ENCODE measurements around the gene TACR1. TPM values are rescaled to one million over a fixed set of nuclear protein-coding genes. Genes with fewer than 3 reads are reported as not detected.
"Not testable (repeated sequence)": the region's sequence is repeated elsewhere in the genome, so short reads cannot be mapped to it uniquely, and the experiment has no call there.

TACR1 gene
- polyA plus RNA-seq, 1 donor from 2014 or later: 0.78 TPM

DNA sequence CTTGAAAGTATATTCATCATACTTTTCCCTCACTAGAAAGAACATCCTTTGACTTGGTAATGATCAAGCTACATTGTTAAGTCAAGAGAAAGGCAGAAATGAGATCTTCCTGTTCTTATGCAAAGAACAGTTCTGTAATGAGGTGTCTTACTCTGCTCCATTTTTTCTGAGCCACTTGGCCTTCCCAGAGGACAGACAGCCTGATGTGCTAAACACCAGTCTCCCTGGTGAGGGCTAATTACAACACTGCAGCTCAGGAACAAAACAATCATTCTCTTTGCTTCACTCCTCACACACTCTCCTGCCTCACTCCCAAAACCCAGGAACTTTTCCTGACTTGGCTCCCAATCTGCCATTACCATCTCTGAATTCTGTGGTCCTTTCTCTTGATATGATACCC is 25.6 kb downstream of the TACR1 start:
- Histone ChIP-seq H3F3A (ENCODE audit: insufficient read depth, low read length, poor library complexity, severe bottlenecking) (no peaks in the 10 kb centered on the region), H4K20me1 (ENCODE audit: insufficient read depth) (no peaks in the 10 kb centered on the region), H3K4me3 (ENCODE audit: low read length) (no peak overlapping the region), H3K27me3 (ENCODE audit: insufficient read depth, low read depth, low read length) (no peaks in the 10 kb centered on the region), H3K9me3 (ENCODE audit: low read length) (no peaks in the 10 kb centered on the region), H3K9me2 (ENCODE audit: insufficient read depth, low read length) (no peaks in the 10 kb centered on the region), H3K27ac (ENCODE audit: low read length) (no peak overlapping the region), H2AFZ (ENCODE audit: low read depth, low read length) (no peak overlapping the region), H3K4me2 (ENCODE audit: low read length) (no peak overlapping the region), H3K36me3 (ENCODE audit: insufficient read depth, low read length) (no peaks in the 10 kb centered on the region), H3K9ac (ENCODE audit: low read length) (no peak overlapping the region), H3K79me2 (replicated peaks; ENCODE audit: insufficient read depth, low read length) (no peaks in the 10 kb centered on the region)
- TF ChIP-seq, protein P1, sequence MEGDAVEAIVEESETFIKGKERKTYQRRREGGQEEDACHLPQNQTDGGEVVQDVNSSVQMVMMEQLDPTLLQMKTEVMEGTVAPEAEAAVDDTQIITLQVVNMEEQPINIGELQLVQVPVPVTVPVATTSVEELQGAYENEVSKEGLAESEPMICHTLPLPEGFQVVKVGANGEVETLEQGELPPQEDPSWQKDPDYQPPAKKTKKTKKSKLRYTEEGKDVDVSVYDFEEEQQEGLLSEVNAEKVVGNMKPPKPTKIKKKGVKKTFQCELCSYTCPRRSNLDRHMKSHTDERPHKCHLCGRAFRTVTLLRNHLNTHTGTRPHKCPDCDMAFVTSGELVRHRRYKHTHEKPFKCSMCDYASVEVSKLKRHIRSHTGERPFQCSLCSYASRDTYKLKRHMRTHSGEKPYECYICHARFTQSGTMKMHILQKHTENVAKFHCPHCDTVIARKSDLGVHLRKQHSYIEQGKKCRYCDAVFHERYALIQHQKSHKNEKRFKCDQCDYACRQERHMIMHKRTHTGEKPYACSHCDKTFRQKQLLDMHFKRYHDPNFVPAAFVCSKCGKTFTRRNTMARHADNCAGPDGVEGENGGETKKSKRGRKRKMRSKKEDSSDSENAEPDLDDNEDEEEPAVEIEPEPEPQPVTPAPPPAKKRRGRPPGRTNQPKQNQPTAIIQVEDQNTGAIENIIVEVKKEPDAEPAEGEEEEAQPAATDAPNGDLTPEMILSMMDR (IDR thresholded peaks at IDR 0.05; ENCODE audit: poor library complexity, severe bottlenecking): no peak
- no peak for TF ChIP-seq SMC3 (conservative IDR thresholded peaks at IDR 0.05; ENCODE audit: poor library complexity)
- no peak for TF ChIP-seq RAD21 (conservative IDR thresholded peaks at IDR 0.05)
- no peak for TF ChIP-seq EP300 (conservative IDR thresholded peaks at IDR 0.05; ENCODE audit: poor library complexity, severe bottlenecking)

DNA sequence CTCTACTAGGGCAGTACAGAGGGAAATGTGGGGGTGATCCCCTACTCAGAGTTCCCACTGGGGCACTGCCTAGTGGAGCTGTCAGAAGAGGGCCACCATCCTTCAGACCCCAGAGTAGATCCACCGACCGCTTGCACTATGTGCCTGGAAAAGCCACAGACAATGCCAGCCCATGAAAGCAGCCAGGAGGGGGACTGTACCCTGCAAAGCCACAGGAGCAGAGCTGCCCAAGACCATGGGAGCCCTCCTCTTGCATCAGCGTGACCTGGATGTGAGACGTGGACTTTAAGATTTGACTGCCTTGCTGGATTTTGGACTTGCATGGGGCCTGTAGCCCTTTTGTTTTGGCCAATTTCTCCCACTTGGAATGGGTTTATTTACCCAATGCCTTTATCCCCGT is 27.9 kb downstream of the TACR1 start:
- H3K27ac ChIP-seq (ENCODE audit: low read length); H3F3A ChIP-seq (ENCODE audit: insufficient read depth, low read length, poor library complexity, severe bottlenecking); H3K4me3 ChIP-seq (ENCODE audit: low read length); H3K4me2 ChIP-seq (ENCODE audit: low read length); H3K27me3 ChIP-seq (ENCODE audit: insufficient read depth, low read depth, low read length); H3K36me3 ChIP-seq (ENCODE audit: insufficient read depth, low read length); H3K9me3 ChIP-seq (ENCODE audit: low read length); H4K20me1 ChIP-seq (ENCODE audit: insufficient read depth); H3K9ac ChIP-seq (ENCODE audit: low read length); H3K9me2 ChIP-seq (ENCODE audit: insufficient read depth, low read length); H2AFZ ChIP-seq (ENCODE audit: low read depth, low read length); H3K79me2 ChIP-seq (replicated peaks; ENCODE audit: insufficient read depth, low read length): not testable (repeated sequence)

DNA sequence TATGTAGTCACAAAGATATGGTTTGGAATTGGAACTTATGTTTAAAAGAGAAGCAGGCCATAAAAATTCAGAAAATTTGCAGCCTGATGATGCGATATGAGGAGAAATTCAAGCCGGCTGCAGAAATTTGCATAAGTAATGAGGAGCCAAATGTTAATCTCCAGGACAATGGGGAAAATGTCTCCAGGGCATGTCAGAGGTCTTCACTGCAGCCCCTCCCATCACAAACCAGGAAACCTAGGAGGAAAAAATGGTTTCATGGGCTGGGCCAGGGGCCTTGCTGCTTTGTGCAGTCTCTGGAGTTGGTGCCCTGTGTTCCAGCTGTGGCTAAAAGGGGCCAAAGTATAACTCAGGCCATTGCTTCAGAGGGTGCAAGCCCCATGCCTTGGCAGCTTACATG is 28.4 kb downstream of the TACR1 start:
- Histone ChIP-seq H3K27ac (ENCODE audit: low read length) (no peak overlapping the region), H3F3A (ENCODE audit: insufficient read depth, low read length, poor library complexity, severe bottlenecking) (no peaks in the 10 kb centered on the region), H3K9ac (ENCODE audit: low read length) (no peak overlapping the region), H3K27me3 (ENCODE audit: insufficient read depth, low read depth, low read length) (no peaks in the 10 kb centered on the region), H3K36me3 (ENCODE audit: insufficient read depth, low read length) (no peaks in the 10 kb centered on the region), H4K20me1 (ENCODE audit: insufficient read depth) (no peaks in the 10 kb centered on the region), H3K79me2 (replicated peaks; ENCODE audit: insufficient read depth, low read length) (no peaks in the 10 kb centered on the region), H2AFZ (ENCODE audit: low read depth, low read length) (no peak overlapping the region), H3K4me3 (ENCODE audit: low read length) (no peak overlapping the region), H3K9me3 (ENCODE audit: low read length) (no peaks in the 10 kb centered on the region), H3K9me2 (ENCODE audit: insufficient read depth, low read length) (no peaks in the 10 kb centered on the region), H3K4me2 (ENCODE audit: low read length) (no peak overlapping the region)
- TF ChIP-seq, protein P1 (IDR thresholded peaks at IDR 0.05; ENCODE audit: poor library complexity, severe bottlenecking): no peak
- TF ChIP-seq EP300 (conservative IDR thresholded peaks at IDR 0.05; ENCODE audit: poor library complexity, severe bottlenecking): no peak
- TF ChIP-seq MXI1 (conservative IDR thresholded peaks at IDR 0.05; ENCODE audit: poor library complexity, severe bottlenecking): no peak
- TF ChIP-seq POLR2AphosphoS5 (IDR thresholded peaks at IDR 0.05): no peak
- TF ChIP-seq TAF1 (IDR thresholded peaks at IDR 0.05; ENCODE audit: low read depth): no peak
- TF ChIP-seq RAD21 (conservative IDR thresholded peaks at IDR 0.05): no peak
- TF ChIP-seq, protein P2, sequence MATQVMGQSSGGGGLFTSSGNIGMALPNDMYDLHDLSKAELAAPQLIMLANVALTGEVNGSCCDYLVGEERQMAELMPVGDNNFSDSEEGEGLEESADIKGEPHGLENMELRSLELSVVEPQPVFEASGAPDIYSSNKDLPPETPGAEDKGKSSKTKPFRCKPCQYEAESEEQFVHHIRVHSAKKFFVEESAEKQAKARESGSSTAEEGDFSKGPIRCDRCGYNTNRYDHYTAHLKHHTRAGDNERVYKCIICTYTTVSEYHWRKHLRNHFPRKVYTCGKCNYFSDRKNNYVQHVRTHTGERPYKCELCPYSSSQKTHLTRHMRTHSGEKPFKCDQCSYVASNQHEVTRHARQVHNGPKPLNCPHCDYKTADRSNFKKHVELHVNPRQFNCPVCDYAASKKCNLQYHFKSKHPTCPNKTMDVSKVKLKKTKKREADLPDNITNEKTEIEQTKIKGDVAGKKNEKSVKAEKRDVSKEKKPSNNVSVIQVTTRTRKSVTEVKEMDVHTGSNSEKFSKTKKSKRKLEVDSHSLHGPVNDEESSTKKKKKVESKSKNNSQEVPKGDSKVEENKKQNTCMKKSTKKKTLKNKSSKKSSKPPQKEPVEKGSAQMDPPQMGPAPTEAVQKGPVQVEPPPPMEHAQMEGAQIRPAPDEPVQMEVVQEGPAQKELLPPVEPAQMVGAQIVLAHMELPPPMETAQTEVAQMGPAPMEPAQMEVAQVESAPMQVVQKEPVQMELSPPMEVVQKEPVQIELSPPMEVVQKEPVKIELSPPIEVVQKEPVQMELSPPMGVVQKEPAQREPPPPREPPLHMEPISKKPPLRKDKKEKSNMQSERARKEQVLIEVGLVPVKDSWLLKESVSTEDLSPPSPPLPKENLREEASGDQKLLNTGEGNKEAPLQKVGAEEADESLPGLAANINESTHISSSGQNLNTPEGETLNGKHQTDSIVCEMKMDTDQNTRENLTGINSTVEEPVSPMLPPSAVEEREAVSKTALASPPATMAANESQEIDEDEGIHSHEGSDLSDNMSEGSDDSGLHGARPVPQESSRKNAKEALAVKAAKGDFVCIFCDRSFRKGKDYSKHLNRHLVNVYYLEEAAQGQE (IDR thresholded peaks at IDR 0.05; ENCODE audit: borderline replicate concordance): no peak
- TF ChIP-seq SMC3 (conservative IDR thresholded peaks at IDR 0.05; ENCODE audit: poor library complexity): no peak
- TF ChIP-seq EZH2 (IDR thresholded peaks at IDR 0.05; ENCODE audit: borderline replicate concordance, insufficient read depth, low read length, poor library complexity, severe bottlenecking): no peak
